Measurements from ENCODE around the gene MAP2K4.

MAP2K4 gene

GRCh38 chr17:12164085-12164484, 143.4 kb downstream of the MAP2K4 start:
- no peak for DNase-seq (ENCODE audit: low read depth)

GRCh38 chr17:12178644-12179330, 158.1 kb downstream of the MAP2K4 start:
- DNase-seq (ENCODE audit: low read depth) = no peak

- no peak for DNase-seq (ENCODE audit: low read depth)
Observed at GRCh38 chr17:12180644-12181261, 160.1 kb downstream of the MAP2K4 start.

- DNase-seq (ENCODE audit: low read depth) = no peak
Observed at GRCh38 chr17:12187658-12188057, 167.0 kb downstream of the MAP2K4 start.

- no peak for DNase-seq (ENCODE audit: low read depth)
Observed at GRCh38 chr17:12193144-12193735, 172.6 kb downstream of the MAP2K4 start.

Data from T-helper 22 cell (primary cell).